K562 (cell line): Measurements from ENCODE around the gene ERGIC3. TPM values are rescaled to one million over a fixed set of nuclear protein-coding genes. Genes with fewer than 3 reads are reported as not detected.

Source experiments
- BCOR ChIP-seq: fragments of 450-650 bp; IDR thresholded peaks from 2 replicates; pipeline ENCODE4 v1.6.1; 2016
- CBX3 ChIP-seq, 2 experiments: IDR thresholded peaks; 1 replicate in 1 of 2; 2 replicates in 1 of 2; pipeline ENCODE4 v1.6.1; 2012; ENCODE audit warnings: inconsistent platforms in 2 of 2, low read length in 2 of 2, borderline replicate concordance in 1 of 2, control low read depth in 1 of 2
- CBX8 ChIP-seq: fragments of 200-600 bp; sonication (generic); IDR thresholded peaks from 2 replicates; pipeline ENCODE4 v1.6.1; 2012; ENCODE audit warnings: borderline replicate concordance, mixed run types, low read depth, mild to moderate bottlenecking, moderate library complexity, mixed read lengths, low read length, control low read depth, inconsistent platforms; ENCODE audit not compliant: poor library complexity, severe bottlenecking; ENCODE audit errors: extremely low read depth
- CREB5 ChIP-seq: fragments of 250-450 bp; sonication (Bioruptor Pico); IDR thresholded peaks from 2 replicates; pipeline ENCODE4 v1.5.0; 2020; ENCODE audit warnings: mild to moderate bottlenecking
- FOXA1 ChIP-seq: fragments of 450-650 bp; IDR thresholded peaks from 2 replicates; pipeline ENCODE4 v1.6.1; 2016; ENCODE audit warnings: mild to moderate bottlenecking, borderline replicate concordance
- FOXK2 ChIP-seq, 2 experiments: fragments of 450-650 bp; IDR thresholded peaks in 1 of 2; conservative IDR thresholded peaks in 1 of 2; 2 replicates each; pipeline ENCODE4 v1.6.1; 2016; ENCODE audit warnings: low read depth in 2 of 2, mild to moderate bottlenecking in 1 of 2
- HMGN3 ChIP-seq: IDR thresholded peaks from 2 replicates; pipeline ENCODE4 v1.6.1; 2011; ENCODE audit warnings: borderline replicate concordance, low read depth, mild to moderate bottlenecking, mixed read lengths, low read length; ENCODE audit not compliant: insufficient read length; ENCODE audit errors: extremely low read depth
- MTF1 ChIP-seq: fragments of 250-450 bp; sonication (Bioruptor Pico); IDR thresholded peaks from 2 replicates; pipeline ENCODE4 v1.9.0; 2021; ENCODE audit warnings: moderate library complexity, mild to moderate bottlenecking, inconsistent platforms, borderline replicate concordance
- MYNN ChIP-seq, 2 experiments: sonication (generic); formaldehyde crosslinking in 1 of 2; IDR thresholded peaks; 2 replicates each; pipeline versions ENCODE4 v1.5.0 to v1.6.1; 2016 to 2020; ENCODE audit warnings: antibody characterized with exemption in 1 of 2, missing genetic modification reagents in 1 of 2
- POLR2B ChIP-seq: fragments of 450-650 bp; IDR thresholded peaks from 2 replicates; pipeline ENCODE4 v1.6.1; 2018; ENCODE audit warnings: low read depth; ENCODE audit not compliant: partially characterized antibody
- SNRNP70 ChIP-seq: fragments of 200-400 bp; formaldehyde crosslinking; optimal IDR thresholded peaks from 2 replicates; pipeline ENCODE3; 2017; ENCODE audit warnings: low read depth, low read length
- SRSF7 ChIP-seq: fragments of 200-400 bp; formaldehyde crosslinking; optimal IDR thresholded peaks from 2 replicates; pipeline ENCODE3; 2017; ENCODE audit warnings: mild to moderate bottlenecking, low read depth, low read length
- STAT5A ChIP-seq: IDR thresholded peaks from 2 replicates; pipeline ENCODE4 v1.6.1; 2012; ENCODE audit warnings: low read length, inconsistent platforms, borderline replicate concordance
- TRIM28 ChIP-seq: fragments of 450-650 bp; IDR thresholded peaks from 2 replicates; pipeline ENCODE4 v1.6.1; 2017
- ZC3H4 ChIP-seq: sonication (generic); formaldehyde crosslinking; IDR thresholded peaks from 2 replicates; pipeline ENCODE4 v1.9.0; 2021; ENCODE audit warnings: missing genetic modification reagents, borderline replicate concordance
- polyA plus RNA-seq, 8 experiments: library from polyadenylated mRNA; depleted of rRNA in 4 of 8; stranded (reverse) in 5 of 8; unstranded in 3 of 8; fragments of >200 nt; fragmentation: Nextera tagmentation in 2 of 8; fragmentation: Illumina TruSeq in 1 of 8; extraction: Ambion mirVana in 2 of 8; extraction: Trizol in 1 of 8; gene quantifications; 2 replicates each; pipeline versions ENCODE4 v1.2.1 to v1.2.3, GENCODE V29; 2011 to 2014; ENCODE audit warnings: inconsistent platforms in 1 of 8, missing spikeins in 1 of 8
- total RNA-seq, 7 experiments: library from RNA; depleted of rRNA in 6 of 7; stranded (reverse); fragments of >200 nt in 6 of 7; fragmentation: Illumina TruSeq in 2 of 7; extraction: Trizol in 2 of 7; gene quantifications; 2 replicates each; pipeline versions ENCODE4 v1.2.1 to v1.2.3, GENCODE V29; 2011 to 2021; ENCODE audit warnings: low replicate concordance in 1 of 7
- TF ChIP-seq, protein P1 (sequence below): sonication (generic); formaldehyde crosslinking; IDR thresholded peaks from 2 replicates; pipeline ENCODE4 v1.8.1; 2022; ENCODE audit warnings: missing genetic modification reagents
- TF ChIP-seq, protein P2 (sequence below): IDR thresholded peaks from 3 replicates; pipeline ENCODE4 v1.6.1; 2011; ENCODE audit warnings: borderline replicate concordance, mild to moderate bottlenecking, moderate library complexity; ENCODE audit not compliant: insufficient read length; ENCODE audit errors: extremely low read depth
- TF ChIP-seq, protein P3 (sequence below), 3 experiments: IDR thresholded peaks in 2 of 3; conservative IDR thresholded peaks in 1 of 3; 2 replicates each; pipeline ENCODE4 v1.5.1; 2011 to 2012; ENCODE audit warnings: low read length in 3 of 3, mild to moderate bottlenecking in 3 of 3, control low read depth in 2 of 3, improper control_type of control experiment in 1 of 3, inconsistent platforms in 1 of 3, low read depth in 1 of 3, mixed read lengths in 1 of 3, moderate library complexity in 1 of 3; ENCODE audit not compliant: insufficient read depth in 2 of 3

Gene ERGIC3
- total and polyA plus RNA-seq, 9 of the 15 experiments (the other 6 are each of a cell fraction or from before 2014, with no cell fraction given): 121 to 278 (median 184) TPM

DNA sequence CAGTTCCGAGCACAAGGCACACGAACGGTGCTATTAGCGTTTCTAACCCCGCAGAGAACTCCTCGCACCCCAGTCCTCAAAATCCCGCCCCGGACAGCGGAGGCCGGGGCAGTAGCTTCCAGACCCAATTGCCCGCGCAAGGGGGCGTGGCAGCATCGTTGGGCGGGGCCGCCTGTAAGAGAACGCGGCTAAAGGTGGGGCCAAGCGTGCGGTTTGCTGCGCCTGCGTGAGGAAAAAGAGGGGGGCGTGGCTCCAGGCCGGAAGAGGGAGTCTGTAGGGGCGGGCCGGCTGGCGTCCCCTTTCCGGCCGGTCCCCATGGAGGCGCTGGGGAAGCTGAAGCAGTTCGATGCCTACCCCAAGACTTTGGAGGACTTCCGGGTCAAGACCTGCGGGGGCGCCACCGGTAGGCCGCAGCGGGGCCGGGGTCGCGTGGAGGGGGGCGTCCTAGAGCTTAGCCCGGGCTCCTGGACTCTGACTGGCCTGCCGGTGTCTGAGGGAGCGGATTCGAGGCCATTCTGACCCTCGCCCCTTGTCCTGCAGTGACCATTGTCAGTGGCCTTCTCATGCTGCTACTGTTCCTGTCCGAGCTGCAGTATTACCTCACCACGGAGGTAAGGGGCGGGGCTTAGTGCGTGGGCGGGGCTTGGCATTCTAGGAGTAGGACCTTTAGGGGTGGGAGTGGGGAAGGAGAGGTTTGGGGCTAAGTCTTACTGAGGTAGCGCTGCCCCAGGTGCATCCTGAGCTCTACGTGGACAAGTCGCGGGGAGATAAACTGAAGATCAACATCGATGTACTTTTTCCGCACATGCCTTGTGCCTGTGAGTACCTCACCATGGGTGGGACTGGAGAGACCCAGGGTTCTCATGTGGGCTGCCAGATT lies at the start of gene ERGIC3 (continued):
- TF ChIP-seq ZC3H4 (CRISPR knock-in tag) (no peak), MTF1 (no peak), MYNN (IDR thresholded peaks at IDR 0.05) (no peak), MYNN (CRISPR knock-in tag; IDR thresholded peaks at IDR 0.05) (no peak), FOXA1 (no peak), CREB5 (CRISPR knock-in tag) (no peak), HMGN3 (peak; percentile 92), CBX8 (no peak), BCOR (no peak), SNRNP70 (no peak), TRIM28 (0 out of 2 replicates have a peak, but pooled peaks have one; percentile 22), SRSF7 (no peak), CBX3 (IDR thresholded peaks at IDR 0.05; ENCODE audit: borderline replicate concordance in 1 of 2, low read length in 2 of 2) (no peak), FOXK2 (conservative IDR thresholded peaks at IDR 0.05 in 1 of 2, IDR thresholded peaks at IDR 0.05 in 1 of 2; ENCODE audit: low read depth in 2 of 2) (no peak), POLR2B (peak; percentile 77), STAT5A (no peak)
- TF ChIP-seq, protein P1, sequence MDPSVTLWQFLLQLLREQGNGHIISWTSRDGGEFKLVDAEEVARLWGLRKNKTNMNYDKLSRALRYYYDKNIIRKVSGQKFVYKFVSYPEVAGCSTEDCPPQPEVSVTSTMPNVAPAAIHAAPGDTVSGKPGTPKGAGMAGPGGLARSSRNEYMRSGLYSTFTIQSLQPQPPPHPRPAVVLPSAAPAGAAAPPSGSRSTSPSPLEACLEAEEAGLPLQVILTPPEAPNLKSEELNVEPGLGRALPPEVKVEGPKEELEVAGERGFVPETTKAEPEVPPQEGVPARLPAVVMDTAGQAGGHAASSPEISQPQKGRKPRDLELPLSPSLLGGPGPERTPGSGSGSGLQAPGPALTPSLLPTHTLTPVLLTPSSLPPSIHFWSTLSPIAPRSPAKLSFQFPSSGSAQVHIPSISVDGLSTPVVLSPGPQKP (CRISPR knock-in tag): no peak
- TF ChIP-seq, protein P2, sequence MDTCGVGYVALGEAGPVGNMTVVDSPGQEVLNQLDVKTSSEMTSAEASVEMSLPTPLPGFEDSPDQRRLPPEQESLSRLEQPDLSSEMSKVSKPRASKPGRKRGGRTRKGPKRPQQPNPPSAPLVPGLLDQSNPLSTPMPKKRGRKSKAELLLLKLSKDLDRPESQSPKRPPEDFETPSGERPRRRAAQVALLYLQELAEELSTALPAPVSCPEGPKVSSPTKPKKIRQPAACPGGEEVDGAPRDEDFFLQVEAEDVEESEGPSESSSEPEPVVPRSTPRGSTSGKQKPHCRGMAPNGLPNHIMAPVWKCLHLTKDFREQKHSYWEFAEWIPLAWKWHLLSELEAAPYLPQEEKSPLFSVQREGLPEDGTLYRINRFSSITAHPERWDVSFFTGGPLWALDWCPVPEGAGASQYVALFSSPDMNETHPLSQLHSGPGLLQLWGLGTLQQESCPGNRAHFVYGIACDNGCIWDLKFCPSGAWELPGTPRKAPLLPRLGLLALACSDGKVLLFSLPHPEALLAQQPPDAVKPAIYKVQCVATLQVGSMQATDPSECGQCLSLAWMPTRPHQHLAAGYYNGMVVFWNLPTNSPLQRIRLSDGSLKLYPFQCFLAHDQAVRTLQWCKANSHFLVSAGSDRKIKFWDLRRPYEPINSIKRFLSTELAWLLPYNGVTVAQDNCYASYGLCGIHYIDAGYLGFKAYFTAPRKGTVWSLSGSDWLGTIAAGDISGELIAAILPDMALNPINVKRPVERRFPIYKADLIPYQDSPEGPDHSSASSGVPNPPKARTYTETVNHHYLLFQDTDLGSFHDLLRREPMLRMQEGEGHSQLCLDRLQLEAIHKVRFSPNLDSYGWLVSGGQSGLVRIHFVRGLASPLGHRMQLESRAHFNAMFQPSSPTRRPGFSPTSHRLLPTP: no peak
- TF ChIP-seq, protein P3, sequence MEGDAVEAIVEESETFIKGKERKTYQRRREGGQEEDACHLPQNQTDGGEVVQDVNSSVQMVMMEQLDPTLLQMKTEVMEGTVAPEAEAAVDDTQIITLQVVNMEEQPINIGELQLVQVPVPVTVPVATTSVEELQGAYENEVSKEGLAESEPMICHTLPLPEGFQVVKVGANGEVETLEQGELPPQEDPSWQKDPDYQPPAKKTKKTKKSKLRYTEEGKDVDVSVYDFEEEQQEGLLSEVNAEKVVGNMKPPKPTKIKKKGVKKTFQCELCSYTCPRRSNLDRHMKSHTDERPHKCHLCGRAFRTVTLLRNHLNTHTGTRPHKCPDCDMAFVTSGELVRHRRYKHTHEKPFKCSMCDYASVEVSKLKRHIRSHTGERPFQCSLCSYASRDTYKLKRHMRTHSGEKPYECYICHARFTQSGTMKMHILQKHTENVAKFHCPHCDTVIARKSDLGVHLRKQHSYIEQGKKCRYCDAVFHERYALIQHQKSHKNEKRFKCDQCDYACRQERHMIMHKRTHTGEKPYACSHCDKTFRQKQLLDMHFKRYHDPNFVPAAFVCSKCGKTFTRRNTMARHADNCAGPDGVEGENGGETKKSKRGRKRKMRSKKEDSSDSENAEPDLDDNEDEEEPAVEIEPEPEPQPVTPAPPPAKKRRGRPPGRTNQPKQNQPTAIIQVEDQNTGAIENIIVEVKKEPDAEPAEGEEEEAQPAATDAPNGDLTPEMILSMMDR (IDR thresholded peaks at IDR 0.05 in 2 of 3, conservative IDR thresholded peaks at IDR 0.05 in 1 of 3; ENCODE audit: insufficient read depth in 2 of 3, low read depth in 1 of 3, low read length in 3 of 3): 0 out of 6 replicates have a peak, but pooled peaks of 1 of the 3 experiments have one; percentile 4
